ENCODE measurements around the gene SOCS1.
"Not testable (repeated sequence)": the region's sequence is repeated elsewhere in the genome, so short reads cannot be mapped to it uniquely, and the experiment has no call there.

SOCS1 gene

DNA sequence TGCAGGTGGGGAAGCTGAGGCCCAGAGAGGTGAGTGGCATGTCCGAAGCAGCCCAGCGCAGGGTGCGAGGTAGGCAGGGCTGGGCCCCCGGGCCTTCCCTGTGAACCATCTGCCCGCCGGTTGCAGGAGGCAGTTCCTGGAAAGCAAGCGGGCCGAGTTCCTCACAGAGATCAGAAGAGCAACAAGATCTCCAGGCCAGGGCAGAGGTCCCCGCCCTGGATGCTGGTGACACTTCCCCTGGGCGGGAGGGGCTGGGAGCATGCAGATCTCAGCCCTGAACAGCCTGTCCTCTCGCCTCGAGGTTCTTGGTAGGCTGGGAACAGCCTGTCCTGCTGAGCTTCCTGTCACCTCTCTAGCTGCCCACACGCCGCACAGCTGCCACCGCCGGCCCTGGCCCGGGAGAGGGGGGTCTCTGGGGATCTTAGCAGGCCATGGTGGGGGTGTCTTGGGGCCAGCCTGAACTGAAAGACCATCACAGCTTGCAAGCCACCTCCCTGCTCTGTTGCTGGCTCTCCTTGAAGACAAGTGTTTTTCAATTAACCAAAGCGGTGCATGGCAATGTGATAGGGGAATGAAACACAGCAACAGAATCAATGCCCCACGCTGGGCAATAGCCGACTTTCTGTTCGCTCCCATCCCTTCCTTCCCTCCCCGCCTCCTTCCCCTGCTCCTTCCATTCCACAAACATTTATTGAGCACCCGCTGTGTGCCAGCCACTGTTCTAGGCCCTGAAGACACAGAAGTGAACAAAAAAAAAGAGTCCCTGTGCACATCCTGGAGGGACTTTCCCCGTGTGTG is 31.7 kb downstream of the SOCS1 start:
- DNase-seq = peak; percentile 84 to 91 (median 87)

DNA sequence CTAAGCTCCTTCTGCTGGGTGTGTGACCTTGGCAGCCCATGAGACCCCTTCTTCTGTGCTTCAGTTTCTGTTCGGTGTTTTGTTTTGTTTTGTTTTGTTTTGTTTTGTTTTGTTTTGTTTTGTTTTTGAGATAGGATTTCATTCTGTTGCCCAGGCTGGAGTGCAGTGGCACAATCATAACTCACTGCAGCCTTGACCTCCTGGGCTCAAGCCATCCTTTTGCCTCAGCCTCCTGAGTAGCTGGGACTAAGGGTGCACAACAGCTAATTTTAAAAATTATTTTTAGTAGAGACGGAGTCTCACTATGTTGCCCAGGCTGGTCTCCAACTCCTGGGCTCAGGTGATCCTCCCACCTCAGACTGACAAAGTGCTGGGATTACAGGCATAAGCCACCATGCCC is 35.5 kb downstream of the SOCS1 start:
- not testable (repeated sequence) for DNase-seq

DNA sequence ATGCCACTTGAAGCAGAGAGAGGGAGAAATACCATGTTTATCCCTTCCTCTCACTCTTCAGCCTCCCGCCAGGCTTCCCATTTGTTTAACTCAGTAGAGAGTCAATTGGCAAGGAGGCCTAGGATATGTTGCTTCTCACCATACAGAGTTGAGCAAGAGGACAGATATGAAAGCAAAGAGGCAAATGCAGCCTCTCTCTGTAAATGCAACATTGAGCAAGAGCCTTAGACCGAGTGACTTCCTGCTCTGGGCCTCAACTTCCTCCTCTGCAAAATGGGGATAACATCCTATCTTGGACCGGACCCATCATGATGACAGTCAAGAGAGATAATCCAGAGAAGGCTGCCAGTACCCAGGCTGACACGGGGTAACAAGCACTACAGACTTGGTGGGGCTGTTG is 36.8 kb downstream of the SOCS1 start:
- DNase-seq = peak; percentile 48 to 70 (median 57)

DNA sequence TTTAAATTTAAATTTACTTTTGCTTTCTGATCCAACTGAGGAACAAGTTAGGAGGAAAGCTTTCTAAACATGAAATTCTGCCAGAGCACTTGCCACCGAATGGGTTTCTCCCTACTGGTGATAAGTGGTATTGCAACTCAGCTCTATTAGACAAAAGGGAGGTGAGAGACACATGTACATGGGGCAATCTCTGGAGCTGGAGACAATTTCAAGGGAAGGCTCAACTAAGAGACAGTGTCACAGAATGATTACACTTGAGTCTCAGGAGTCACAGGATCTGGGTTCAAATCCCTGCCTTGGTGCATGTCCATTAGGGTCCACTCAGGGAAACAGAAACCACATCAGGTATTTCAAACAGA is 37.4 kb downstream of the SOCS1 start:
- peak in 1 of 3 donors; percentile 38 for DNase-seq

DNA sequence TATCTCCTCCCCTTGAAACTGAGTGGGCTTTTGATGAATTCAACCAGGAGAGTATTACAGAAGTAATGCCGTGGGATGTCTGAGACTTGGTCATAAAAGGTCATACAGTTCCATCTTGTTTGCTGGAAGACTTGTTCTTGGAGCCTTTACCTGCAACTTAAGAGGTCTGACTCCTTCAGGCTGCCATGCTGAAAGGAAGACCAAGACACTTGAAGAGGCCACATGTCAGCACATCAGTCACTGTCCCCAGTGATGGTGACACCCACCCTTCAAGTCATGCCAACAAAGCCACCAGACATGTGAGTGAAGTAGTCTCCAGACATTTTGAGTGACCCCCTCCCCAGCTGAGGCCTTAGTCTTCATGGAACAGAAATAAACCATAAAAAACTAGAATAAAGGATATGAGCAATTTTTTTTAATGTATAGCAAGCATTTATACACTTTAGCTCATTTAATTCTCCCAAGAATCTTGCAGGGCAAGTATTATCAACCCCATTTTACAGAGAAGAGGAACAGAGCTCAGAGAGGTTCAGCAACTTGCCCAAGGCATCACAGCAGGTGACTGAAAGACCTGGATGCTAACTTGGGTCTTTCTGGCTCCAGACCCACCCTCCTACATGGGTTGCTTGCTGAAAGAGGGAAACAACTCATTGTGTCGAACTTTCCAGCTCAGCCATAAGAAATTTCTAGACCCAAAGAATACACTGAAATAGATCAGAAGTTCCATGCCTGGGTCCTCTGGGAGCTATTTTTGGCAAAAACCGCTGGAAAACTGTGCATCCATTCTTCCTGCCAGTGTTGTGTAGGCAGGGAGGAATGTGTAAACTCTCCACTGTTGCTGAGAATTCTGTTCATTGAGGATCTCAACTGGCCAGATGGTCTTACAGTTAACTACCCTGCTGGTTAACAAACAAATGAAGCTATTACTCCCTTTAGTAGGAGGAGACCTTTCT is 38.1 kb downstream of the SOCS1 start:
- DNase-seq = no peak

DNA sequence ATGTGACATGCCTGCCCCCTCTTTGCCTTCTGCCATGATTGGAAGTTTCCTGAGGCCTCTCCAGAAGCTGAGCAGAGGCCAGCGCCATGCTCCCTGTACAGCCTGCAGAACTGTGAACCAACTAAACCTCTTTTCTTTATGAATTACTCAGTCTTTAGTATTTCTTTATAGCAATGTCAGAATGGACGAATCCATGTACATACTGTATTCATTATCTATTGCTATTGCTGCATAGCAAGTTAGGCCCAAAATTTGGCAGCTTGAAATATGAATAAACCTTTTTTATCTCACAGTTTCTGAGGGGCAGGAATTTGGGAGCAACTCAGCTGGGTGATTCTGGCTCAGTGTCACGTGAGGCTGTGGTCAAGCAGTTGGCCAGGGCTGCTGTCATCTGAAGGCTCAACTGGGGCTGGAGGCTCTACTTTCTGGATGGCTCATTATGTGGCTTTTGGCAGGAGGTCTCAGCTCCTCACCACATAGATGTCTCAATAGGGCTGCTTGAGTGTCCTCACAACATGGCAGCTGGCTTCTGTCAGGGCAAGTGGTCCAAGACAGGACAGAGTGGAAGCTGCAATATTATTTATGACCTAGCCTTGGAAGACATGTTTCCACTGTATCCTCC is 40.0 kb downstream of the SOCS1 start:
- no peak for DNase-seq

DNA sequence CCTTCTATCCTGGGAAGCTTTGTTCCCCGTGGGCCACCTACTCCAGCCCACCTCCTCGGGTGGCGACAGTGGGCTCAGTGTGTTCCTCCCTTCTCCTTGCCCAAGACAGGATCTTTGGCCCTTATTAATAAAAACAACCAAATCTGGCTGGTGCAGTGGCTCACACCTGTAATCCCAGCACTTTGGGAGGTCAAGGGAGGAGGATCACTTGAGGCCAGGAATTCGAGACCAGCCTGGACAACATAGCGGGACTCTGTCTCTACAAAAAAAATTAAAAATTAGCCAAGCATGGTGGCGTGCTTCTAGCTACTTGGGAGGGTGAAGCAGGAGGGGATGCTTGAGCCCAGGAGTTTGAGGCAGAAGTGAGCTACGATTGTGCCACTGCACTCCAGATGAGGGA is 42.2 kb downstream of the SOCS1 start:
- no peak for DNase-seq

DNA sequence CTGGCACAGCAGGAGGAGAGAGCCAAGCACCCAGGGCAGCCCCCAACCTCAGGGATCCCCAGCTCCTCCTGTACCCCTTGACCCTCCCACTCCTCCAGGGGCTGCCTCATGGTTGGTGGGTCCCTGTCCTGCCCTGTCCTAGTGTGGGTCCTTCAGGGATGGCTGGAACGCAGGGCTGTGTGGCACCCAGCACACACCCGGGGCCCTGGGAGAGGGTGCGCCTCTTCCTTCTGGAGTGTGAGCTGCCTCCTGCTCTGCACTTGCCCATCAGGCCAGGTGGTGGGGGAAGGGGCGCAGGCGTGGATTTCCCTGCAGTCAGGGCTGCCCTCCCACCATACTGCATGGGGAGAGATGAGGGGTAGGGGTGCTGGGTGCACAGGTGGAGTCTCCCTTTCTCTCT is 42.6 kb downstream of the SOCS1 start:
- DNase-seq = no peak

DNA sequence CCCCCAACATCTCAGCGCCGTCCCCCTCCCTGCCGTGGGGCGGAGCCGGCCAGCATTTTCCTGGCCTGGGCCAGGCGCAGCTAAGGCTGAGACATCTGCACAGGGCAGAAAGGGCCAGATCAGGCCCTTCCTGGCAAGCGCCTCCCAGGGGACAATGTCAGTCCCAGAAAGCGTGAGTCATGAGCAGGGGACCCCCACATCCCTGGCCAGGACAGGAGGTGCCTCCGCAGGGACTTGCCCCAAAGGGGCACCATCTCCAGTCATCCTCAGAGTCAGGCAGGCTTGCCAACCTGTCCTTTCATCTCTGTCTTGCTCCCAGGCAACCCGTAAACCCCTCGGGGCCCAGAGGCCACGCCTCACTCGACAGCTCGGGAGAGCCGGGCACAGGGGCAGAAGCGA is 43.2 kb downstream of the SOCS1 start:
- peak in 1 of 3 donors; percentile 27 for DNase-seq

DNA sequence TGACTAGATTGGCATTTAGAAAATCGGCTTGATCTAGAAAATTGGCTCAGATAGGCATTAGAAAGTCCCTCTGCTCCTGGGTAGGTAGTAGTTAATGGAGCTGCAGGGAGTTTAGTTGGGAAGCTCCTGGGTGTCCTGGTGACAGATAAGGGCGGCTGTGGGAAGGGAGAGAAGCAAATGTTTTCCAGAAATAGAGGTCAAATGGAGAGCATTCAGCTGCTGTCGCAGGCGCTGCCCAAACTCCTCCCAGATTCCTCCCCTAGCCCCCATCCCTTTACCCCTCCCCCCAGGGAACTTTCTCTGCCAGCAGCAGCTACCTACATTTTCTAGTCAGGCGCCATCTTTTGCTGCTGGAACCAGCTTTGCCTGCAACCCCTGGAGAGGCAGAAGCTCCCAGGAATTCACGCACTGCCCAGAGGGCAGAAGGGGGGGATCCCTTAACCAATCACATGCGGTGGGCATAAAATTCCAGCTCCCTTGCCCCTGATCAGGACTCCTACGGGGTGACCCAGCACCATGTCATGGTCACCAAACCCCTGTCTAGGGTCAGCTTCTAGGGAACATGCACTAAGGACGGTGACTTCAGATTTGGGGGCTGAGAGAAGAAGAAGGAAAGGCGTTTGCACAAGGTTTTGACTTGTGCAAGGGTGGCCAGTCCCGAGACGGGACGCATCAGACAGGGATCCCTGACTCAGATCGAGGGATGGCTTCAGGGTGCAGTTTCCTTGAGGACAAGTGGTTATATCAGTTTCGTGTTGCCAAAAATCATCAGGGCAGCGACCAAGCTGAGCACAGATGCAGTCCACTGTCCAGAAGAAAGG is 43.8 kb downstream of the SOCS1 start:
- DNase-seq = peak; percentile 79 to 91 (median 85)

DNA sequence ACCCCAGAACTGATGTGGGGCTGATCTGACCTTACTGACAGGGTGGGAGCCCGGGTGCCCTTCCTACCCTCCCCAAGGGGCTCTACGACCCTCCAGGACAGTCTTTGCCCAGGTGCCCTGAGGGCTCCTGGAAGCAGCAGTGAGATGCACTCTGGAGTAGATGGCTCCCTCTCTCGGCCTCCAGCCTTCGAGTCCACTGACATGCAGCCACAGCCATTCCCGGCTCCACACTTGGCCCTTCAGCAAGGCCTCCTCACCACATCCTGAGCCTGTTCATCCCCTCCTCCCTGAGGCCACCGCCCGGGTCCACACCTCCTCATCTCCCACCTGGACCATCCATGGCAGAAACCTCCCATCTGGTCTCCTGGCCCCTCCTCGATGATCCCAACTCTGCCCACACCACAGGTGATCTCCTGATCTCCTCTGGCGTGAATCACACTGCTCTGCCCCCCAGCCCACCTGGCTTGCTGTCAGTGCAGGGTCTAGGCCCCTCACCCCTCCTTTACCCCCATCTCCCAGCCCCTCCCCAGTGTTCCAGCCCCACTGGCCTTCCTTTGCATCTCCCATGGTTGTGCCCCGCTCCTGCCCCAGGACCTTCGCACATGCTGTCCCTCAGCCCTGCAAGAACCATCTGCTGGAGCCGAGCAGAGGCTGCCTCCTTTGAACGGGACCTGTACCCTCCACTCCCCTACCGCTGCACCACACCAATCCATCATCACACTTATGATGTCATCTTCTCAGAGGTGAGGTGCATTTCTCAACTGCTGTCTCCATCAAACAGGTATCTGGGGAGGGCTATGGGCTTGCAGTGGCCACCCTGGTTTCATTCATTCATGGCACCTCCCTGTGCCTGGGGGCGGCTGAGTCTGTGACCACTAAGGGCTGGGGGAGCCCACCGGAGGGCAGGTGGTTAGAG is 44.7 kb downstream of the SOCS1 start:
- no peak for DNase-seq

DNA sequence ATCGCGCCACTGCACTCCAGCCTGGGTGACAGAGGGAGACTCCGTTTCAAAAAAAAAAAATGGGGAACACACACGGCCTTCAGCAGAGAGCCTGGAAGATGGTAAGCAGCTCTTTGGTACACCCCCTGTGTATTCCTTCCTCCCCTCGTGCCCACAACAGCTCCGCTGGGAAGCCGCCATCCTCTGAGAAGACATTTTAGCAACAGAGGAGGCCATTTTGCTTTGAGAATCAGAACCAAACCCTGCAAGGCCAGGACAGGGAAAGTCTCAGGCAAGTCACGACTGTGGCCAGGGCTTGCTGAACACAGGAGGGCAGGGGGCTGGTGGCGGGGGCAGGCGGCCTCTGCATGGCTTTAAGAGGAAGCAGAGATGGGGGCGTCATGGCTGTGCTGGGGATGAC is 45.7 kb downstream of the SOCS1 start:
- no peak for DNase-seq

DNA sequence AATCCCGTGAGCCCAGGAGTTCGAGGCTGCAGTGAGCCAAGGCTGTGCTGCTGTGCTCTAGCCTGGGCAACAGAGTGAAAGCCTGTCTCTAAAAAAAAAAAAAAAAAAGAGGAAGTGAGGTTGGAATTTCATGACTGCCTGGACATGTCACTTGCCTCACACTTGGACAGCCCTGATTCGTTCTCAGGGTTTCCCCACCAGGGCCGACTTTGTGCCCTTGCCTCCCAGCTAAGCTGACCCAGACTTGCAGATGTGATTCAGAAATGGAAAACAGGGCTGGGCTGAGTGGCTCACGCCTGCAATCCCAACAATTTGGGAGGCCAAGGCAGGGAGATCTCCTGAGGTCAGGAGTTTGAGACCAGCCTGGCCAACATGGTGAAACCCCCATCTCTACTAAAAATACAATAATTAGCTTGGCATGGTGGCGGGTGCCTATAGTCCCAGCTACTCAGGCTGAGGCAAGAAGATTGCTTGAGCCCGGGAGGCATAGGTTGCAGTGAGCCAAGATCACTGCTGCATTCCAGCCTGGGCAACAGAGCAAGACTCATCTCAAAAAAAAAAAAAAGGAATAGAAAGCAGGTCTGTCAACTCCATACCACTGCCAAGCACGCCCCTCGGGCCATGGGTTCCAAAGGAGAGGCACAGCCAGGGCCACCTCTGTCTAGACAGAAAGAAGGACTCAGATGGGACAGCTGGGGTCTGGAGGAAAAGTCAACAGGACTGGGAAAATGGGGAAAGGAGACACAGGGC is 46.9 kb downstream of the SOCS1 start:
- peak; percentile 93 to 97 (median 94) for DNase-seq

DNA sequence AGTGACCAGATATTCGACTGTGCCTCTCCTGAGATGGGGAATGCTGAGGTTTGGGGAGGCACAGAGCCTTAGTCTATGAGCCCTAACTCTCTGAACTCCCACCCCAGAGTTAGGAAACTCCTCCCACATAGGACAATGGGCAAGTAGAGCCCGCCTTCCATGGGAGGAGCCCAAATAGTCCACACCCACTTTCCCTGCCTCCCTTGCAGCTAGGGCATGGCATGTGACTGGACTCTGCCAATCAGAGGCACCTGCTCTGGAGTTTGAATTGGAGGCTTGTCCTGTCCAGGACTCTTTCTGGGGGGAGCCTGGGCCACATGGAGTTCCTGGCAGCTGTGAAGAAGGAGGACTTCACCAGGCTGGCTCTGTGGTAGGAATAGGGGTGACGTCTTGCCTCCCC is 48.4 kb downstream of the SOCS1 start:
- no peak for DNase-seq

DNA sequence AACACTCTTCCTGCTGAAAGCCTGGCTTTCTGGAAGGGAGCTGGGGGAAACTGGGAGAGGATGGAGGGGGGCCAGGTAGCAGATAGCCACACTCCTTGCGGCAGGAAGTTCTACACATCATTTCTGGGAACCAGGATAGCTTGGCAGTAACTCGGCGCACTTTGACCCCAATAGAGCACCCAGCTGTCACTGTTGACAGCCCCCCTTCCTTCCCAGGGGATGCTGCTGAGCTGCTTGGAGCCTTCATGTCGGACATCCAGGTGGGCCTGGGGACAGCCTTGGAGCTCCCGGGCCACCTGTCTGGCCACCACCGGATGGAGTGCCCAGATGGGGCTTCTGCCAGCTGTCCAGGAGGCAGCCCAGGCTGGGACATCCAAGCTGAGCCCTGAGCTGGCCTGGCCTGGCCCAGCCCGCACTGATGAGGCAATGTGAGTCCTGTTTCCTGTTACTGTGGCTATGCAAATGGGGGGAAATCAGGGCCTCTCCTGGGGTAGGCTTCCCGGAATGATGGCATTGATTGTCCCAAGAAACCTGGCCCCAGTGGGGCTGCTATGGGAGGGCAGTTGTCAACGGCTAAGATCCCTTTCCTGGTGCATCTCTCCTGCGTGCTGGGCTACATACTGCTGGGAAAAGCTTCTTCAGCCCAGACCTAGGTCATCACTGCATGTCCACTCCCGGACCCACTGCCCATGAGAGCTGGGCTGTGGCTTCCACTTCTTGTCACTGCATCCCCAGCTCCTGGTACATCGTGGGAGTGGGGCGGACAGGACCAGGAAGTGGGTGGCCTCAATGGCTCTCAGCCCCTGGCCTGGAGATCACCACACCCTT is 50.0 kb downstream of the SOCS1 start:
- peak; percentile 90 to 97 (median 93) for DNase-seq

DNA sequence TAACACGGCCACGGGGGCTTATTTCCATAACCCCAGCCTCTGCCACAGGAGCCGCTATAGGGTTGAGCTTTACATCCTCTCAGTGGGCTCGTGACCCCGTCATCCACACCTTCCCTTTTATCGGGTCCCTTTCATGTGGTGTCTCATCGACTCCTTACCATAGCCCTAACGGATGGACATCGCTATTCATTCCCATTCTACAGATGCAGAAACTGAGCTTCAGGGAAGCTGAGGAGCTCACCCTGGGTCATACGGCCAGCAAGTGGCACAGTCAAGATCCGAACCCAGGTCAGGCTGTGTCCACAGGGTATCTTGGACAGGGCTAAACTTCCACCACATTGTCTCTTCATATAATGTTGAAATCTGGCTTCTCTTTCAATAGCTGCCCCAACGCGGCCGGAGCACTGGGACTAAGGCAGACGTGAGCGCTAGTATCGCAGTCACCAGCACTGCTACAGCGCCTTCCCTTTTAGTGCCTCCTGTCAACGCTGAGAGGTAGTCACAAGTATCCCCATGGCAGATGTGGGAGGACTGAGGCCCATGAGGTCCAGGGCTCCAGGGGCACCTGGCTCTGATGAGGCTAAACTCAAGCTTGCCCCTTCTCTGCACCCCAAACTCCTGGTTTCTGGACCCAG is 50.8 kb downstream of the SOCS1 start:
- no peak for DNase-seq

DNA sequence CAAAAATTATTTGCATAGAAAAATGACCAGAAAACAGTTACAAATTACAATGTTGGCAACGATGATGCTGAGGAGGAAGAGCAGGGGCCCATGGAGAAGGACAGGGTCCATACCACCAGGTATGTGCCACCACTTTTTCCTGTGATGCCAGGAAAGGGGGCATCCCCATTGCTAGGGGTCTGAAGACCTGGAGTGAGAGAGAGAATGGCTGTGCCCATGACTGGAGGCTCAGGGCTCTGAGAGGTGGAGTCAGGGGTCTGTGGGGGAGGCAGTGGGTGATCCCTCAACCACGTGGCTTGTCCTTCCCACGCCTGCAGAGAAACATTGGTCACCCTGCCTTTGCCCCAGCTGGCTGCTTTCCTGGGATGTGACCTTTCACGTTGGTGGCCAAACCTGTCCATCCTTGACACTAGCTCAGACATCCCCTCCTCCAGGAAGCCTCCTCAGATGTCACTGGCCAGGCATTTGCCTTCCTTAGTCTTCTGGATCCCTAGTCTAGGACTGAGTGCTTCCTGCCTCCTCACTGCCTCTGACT is 51.4 kb downstream of the SOCS1 start:
- peak in 1 of 3 donors; percentile 40 for DNase-seq

All from suppressor macrophage treated with lipopolysaccharide for 1 hour (primary cell).